Cardiac muscle cell (in vitro differentiated cells and primary cell): Measurements from ENCODE around the gene CGB8. TPM values are rescaled to one million over a fixed set of nuclear protein-coding genes. Genes with fewer than 3 reads are reported as not detected.

Experiments
- DNase-seq, 2 donors: peaks; one replicate each; pipeline versions ENCODE4 v3.0.0 to v3.0.0-alpha.2; 2010 to 2017; ENCODE audit warnings: low read depth in 1 of 2, low spot score in 1 of 2
- H3K27ac ChIP-seq: fragments of 200-600 bp; sonication (generic); 2 replicates; pipeline ENCODE4 v1.5.1; 2016
- H3K27me3 ChIP-seq: fragments of 200-600 bp; sonication (generic); 2 replicates; pipeline ENCODE4 v1.6.0; 2016; ENCODE audit warnings: control low read depth
- H3K36me3 ChIP-seq: fragments of 200-600 bp; sonication (generic); 2 replicates; pipeline ENCODE4 v1.5.1; 2016; ENCODE audit warnings: control low read depth
- H3K4me1 ChIP-seq: fragments of 200-600 bp; sonication (generic); 2 replicates; pipeline ENCODE4 v1.8.1; 2017; ENCODE audit warnings: low read depth, mild to moderate bottlenecking, mixed run types
- H3K4me3 ChIP-seq: fragments of 200-600 bp; sonication (generic); 2 replicates; pipeline ENCODE4 v1.5.1; 2016; ENCODE audit warnings: mild to moderate bottlenecking
- H3K9me3 ChIP-seq: fragments of 200-600 bp; sonication (generic); 2 replicates; pipeline ENCODE4 v1.5.1; 2017; ENCODE audit warnings: low read depth, mild to moderate bottlenecking, control low read depth
- CTCF ChIP-seq: IDR thresholded peaks from 2 replicates; pipeline ENCODE4 v1.5.1; 2012; ENCODE audit warnings: low read depth, mild to moderate bottlenecking, low read length
- polyA plus RNA-seq: library from polyadenylated mRNA; unstranded; fragments of >200 nt; fragmentation: Nextera tagmentation; extraction: Ambion mirVana; gene quantifications from 2 replicates; pipeline ENCODE4 v1.2.1, GENCODE V29; 2016
- total RNA-seq: library from RNA; depleted of rRNA; stranded (reverse); fragments of >200 nt; gene quantifications from 2 replicates; pipeline ENCODE4 v1.2.3, GENCODE V29; 2016

The CGB8 gene
- total and polyA plus RNA-seq, 2 experiments from 2014 or later, result not detected

- DNase-seq, result no peak
- Histone ChIP-seq H3K36me3 (peaks cover 24% of the 10 kb centered on the region), H3K4me1 (peaks cover 6% of the 10 kb centered on the region), H3K27ac (no peak overlapping the region), H3K9me3 (no peaks in the 10 kb centered on the region), H3K27me3 (no peaks in the 10 kb centered on the region), H3K4me3 (peak overlapping the region; percentile 76)
- no peak for TF ChIP-seq CTCF
These were observed 37.4 kb upstream of the CGB8 start for GRCh38 chr19:49086296-49086695.

- no peaks in the 10 kb centered on the region for H3K27me3 ChIP-seq
- peak overlapping the region; percentile 76 for H3K4me3 ChIP-seq
- DNase-seq, result no peak
- no peak for TF ChIP-seq CTCF
- peak overlapping the region; percentile 98 for H3K27ac ChIP-seq
- peaks cover 6% of the 10 kb centered on the region for H3K4me1 ChIP-seq
- H3K9me3 ChIP-seq, result no peaks in the 10 kb centered on the region
- H3K36me3 ChIP-seq, result peaks cover 21% of the 10 kb centered on the region
These were observed 36.9 kb upstream of the CGB8 start for GRCh38 chr19:49085868-49086232.

GRCh38 chr19:49085020-49085867 is 36.3 kb upstream of the CGB8 start, which contains the start of gene SNRNP70:
SNRNP70 (plus strand) TSS chr19:49085451; CDS start chr19:49086415, 964 bp downstream.
- H3K27ac ChIP-seq, result peak within 1 kb of the TSS; percentile 98
- H3K27me3 ChIP-seq, result no peaks in the 10 kb centered on the region
- no peaks in the 10 kb centered on the region for H3K9me3 ChIP-seq
- H3K4me3 ChIP-seq, result peak within 1 kb of the TSS; percentile 76
- DNase-seq, result peak; percentile 100
- H3K36me3 ChIP-seq, result peaks cover 15% of the 10 kb centered on the region
- peaks cover 6% of the 10 kb centered on the region for H3K4me1 ChIP-seq
- no peak for TF ChIP-seq CTCF

GRCh38 chr19:49084206-49085019 is 35.5 kb upstream of the CGB8 start:
- Histone ChIP-seq H3K27me3 (no peaks in the 10 kb centered on the region), H3K9me3 (no peaks in the 10 kb centered on the region), H3K4me1 (peaks cover 6% of the 10 kb centered on the region), H3K4me3 (peak overlapping the region; percentile 13), H3K36me3 (peaks cover 9% of the 10 kb centered on the region), H3K27ac (peak overlapping the region; percentile 90)
- no peak for TF ChIP-seq CTCF
- no peak for DNase-seq

GRCh38 chr19:49081273-49081672 is 32.4 kb upstream of the CGB8 start:
- H3K27ac ChIP-seq, result no peak overlapping the region
- DNase-seq, result no peak
- H3K9me3 ChIP-seq, result no peaks in the 10 kb centered on the region
- peaks cover under 1% of the 10 kb centered on the region for H3K4me1 ChIP-seq
- TF ChIP-seq CTCF, result no peak
- no peak overlapping the region for H3K4me3 ChIP-seq
- H3K36me3 ChIP-seq, result no peaks in the 10 kb centered on the region
- no peaks in the 10 kb centered on the region for H3K27me3 ChIP-seq
